Measurements from ENCODE around the gene OR4C45.
"Not testable (repeated sequence)": the region's sequence is repeated elsewhere in the genome, so short reads cannot be mapped to it uniquely, and the experiment has no call there.

Gene OR4C45

DNA sequence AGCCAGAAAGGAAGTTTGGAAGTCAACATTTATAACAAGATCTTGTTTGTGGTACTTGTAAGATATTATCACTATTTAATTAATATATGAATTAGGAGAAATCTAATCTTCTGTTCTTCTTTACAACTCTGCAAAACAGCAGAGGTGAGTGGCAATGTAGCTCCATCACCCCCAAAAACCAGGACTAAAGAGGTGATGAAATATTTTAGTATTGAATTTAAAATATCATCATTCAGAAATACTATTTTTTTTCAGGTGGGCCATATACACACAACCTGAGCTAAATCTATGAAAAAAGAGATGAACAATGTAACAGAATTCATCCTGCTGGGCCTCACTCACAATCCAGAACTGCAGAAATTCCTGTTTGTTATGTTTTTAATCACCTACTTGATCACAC, at the start of gene OR4C45:
Gene OR4C45 (plus strand): TSS at position 301 of the 400 bp plus-strand sequence.
- no peak for DNase-seq

DNA sequence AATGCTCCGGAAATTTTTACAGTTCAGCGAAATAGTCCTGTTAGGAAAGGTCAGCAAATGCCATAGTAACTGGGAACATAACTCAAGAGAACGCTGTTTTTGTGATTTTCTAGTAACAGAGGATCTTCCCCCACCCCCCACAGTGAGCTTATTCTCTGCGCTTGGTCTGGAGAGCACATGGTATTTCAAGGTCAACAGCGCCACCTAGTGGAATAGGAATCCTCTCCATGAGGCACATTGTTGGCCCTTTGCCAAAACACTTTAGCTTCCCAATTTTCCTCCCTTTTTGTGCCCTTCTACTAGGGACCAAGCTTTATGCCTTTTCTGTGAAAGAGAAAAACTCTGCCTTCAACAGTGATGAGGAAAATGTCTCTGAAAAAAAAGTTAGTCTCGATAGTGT, 37.1 kb upstream of the OR4C45 start:
- no peak for DNase-seq

GRCh38 chr11:50030193-50030592, 2.5 kb upstream of the OR4C45 start:
- DNase-seq, result no peak

DNA sequence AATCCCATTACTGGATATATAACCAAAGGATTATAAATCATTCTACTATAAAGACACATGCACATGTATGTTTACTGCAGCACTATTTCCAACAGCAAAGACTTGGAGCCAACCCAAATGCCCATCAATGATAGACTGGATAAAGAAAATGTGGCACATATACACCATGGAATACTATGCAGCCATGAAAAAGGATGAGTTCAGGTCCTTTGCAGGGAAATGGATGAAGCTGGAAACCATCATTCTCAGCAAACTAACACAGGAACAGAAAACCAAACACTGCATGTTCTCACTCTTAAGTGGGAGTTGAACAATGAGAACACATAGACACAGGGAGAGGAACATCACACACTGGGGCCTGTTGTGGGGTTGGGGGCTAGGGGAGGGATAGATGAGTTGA, 3.6 kb downstream of the OR4C45 start:
- DNase-seq, result not testable (repeated sequence)

GRCh38 chr11:50037251-50037650, 4.6 kb downstream of the OR4C45 start:
- no peak for DNase-seq

- DNase-seq, result no peak
Observed at GRCh38 chr11:50044647-50045046, 12.0 kb downstream of the OR4C45 start.

DNA sequence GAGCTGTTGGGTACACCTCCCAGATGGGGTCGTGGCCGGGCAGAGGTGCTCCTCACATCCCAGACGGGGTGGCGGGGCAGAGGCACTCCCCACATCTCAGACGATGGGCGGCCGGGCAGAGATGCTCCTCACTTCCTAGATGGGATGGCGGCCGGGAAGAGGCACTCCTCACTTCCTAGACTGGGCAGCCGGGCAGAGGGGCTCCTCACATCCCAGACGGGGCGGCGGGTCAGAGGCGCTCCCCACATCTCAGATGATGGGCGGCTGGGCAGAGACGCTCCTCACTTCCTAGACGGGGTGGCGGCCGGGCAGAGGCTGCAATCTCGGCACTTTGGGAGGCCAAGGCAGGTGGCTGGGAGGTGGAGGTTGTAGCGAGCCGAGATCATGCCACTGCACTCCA, 30.4 kb downstream of the OR4C45 start:
- not testable (repeated sequence) for DNase-seq

DNA sequence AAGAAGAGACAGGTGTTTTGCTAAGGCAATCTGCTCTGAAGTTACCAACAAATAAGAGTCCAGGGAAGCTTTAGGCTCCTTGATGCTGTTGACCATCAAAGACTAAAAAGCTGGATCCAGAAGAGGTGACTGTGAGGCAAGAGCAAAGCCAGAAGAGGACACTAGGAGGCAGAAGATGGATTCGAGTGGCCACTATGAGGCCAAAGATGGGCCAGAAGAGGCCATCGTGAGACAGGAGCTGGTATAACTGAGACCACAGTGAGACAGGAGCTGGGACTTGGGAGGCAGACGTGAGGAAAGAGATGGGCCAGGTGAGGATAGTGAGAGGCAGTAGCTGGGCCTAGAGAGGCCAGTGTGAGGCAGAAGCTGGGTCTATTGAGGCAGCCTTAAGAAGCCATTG, 37.7 kb downstream of the OR4C45 start:
- DNase-seq, result no peak

GRCh38 chr11:50071584-50072225, 39.0 kb downstream of the OR4C45 start:
- no peak for DNase-seq

GRCh38 chr11:50072226-50073112, 39.8 kb downstream of the OR4C45 start:
- DNase-seq, result no peak

GRCh38 chr11:50073113-50074105, 40.7 kb downstream of the OR4C45 start:
- no peak for DNase-seq

DNA sequence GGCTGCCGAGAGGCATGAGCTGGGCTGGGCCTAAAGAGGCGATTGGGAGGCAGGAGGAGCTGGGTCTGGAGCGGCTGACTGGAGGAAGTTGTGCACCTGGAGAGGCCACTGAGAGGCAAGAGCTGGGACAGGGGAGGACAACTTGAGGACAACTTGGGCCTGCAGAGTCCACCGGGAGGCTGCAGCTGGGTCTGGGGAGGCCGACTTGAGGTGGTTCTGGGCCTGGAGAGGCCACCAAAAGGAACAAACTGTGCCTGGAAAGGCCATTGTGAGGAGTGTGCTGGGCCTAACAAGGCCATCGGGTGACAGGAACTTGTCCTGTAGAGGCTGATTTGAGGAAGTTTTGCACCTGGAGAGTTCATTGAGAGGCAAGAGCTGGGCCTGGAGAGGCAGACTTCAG, 41.5 kb downstream of the OR4C45 start:
- no peak for DNase-seq

GRCh38 chr11:50075856-50076255, 43.2 kb downstream of the OR4C45 start:
- no peak for DNase-seq

DNA sequence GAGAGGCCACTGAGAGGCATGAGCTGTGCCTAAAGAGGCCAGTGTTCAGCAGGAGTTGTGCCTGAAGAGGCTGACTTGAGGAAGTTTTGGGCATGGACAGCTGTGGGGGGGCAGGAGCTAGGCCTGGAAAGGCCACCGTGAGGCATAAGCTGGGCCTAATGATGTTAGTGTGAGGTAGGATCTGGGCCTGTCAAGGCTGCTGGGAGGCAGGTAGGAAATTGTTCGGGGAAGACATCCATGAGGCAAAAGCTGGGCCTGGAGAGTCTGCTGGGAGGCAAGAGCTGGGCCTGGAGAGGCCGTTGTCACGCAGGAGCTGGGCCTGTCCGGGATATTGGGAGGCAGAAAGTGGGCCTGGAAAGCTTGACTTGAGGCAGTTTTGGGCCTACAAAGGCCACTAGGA, 44.9 kb downstream of the OR4C45 start:
- no peak for DNase-seq

GRCh38 chr11:50078001-50078400, 45.3 kb downstream of the OR4C45 start:
- no peak for DNase-seq

- not testable (repeated sequence) for DNase-seq
Observed at GRCh38 chr11:50078946-50079345, 46.3 kb downstream of the OR4C45 start.

DNA sequence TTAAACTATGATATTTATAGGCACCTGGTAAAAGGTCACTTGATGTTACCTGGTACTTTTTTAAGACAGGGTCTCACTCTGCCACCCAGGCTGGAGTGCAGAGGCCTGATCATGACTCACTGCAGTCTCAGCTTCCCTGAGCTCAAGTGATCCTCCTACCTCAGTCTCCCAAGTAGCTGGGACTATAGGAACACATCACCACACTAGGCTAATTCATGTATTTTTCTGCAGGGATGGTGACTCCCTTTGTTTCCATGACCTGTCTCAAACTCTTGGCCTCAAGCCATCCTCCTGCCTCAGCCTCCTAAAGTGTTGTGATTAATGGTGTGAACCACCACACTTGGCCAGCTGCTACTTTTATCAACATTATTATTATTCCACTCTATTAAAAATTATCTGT, 47.6 kb downstream of the OR4C45 start:
- no peak for DNase-seq

Data from 8988T (cell line).